Activated T-cell treated with anti-CD3 and anti-CD28 coated beads, Interleukin-2, amount 50 U/mL, for 4 hours (primary cell): ENCODE data around the gene EEF1G. TPM values are rescaled to one million over a fixed set of nuclear protein-coding genes. Genes with fewer than 3 reads are reported as not detected.
"Not testable (repeated sequence)": the region's sequence is repeated elsewhere in the genome, so short reads cannot be mapped to it uniquely, and the experiment has no call there.

ENCODE experiments used
- ATAC-seq, 2 donors: fragments of 200-7000 bp; cut with Tn5 transposase; one replicate each; pipeline ENCODE4 v1.10.0; 2021
- DNase-seq: peaks from one replicate; pipeline ENCODE4 v3.0.0-alpha.2; 2020
- H3K27me3 Mint-ChIP-seq: one replicate; pipeline ENCODE4 v1.8.0; 2021; ENCODE audit warnings: low read depth, mixed read lengths
- H3K36me3 Mint-ChIP-seq: one replicate; pipeline ENCODE4 v1.8.0; 2022; ENCODE audit warnings: mixed read lengths; ENCODE audit not compliant: insufficient read depth
- H3K4me1 Mint-ChIP-seq: one replicate; pipeline ENCODE4 v1.8.0; 2021; ENCODE audit warnings: low read depth, mixed read lengths
- H3K4me3 Mint-ChIP-seq: one replicate; pipeline ENCODE4 v1.8.0; 2021; ENCODE audit warnings: mild to moderate bottlenecking, moderate library complexity, mixed read lengths
- H3K9me3 Mint-ChIP-seq: one replicate; pipeline ENCODE4 v1.8.0; 2021; ENCODE audit warnings: mixed read lengths
- total RNA-seq, 3 donors: library from RNA; stranded (reverse); gene quantifications; one replicate each; pipeline ENCODE4 v1.2.1, GENCODE V29; 2021

EEF1G gene
- total RNA-seq, 3 donors from 2014 or later: 1,775 to 1,880 (median 1,879) TPM

- no peak for ATAC-seq
- peaks cover 42% of the 10 kb centered on the region for H3K36me3 Mint-ChIP-seq
- peak overlapping the region; percentile 98 for H3K4me3 Mint-ChIP-seq
Observed at GRCh38 chr11:62575156-62575555, 1.5 kb upstream of the EEF1G start.

GRCh38 chr11:62574363-62575071 lies 826 bp upstream of the EEF1G start:
- peaks cover 45% of the 10 kb centered on the region for H3K36me3 Mint-ChIP-seq
- ATAC-seq (peak; percentile 9 to 11), DNase-seq (no peak)
- no peaks in the 10 kb centered on the region for H3K9me3 Mint-ChIP-seq
- H3K27me3 Mint-ChIP-seq: no peaks in the 10 kb centered on the region
- H3K4me1 Mint-ChIP-seq: peaks cover 50% of the 10 kb centered on the region
- peak overlapping the region; percentile 98 for H3K4me3 Mint-ChIP-seq

More at GRCh38 chr11:62575156-62575555, 1.5 kb upstream of the EEF1G start:
- H3K4me1 Mint-ChIP-seq: peaks cover 44% of the 10 kb centered on the region
- H3K9me3 Mint-ChIP-seq: no peaks in the 10 kb centered on the region
- no peak for DNase-seq
- H3K27me3 Mint-ChIP-seq: no peaks in the 10 kb centered on the region

GRCh38 chr11:62573006-62573591 lies 592 bp downstream of the EEF1G start:
- Mint-ChIP-seq H3K4me1 (peaks cover 54% of the 10 kb centered on the region), H3K27me3 (no peaks in the 10 kb centered on the region), H3K36me3 (peaks cover 45% of the 10 kb centered on the region), H3K4me3 (peak overlapping the region; percentile 98), H3K9me3 (no peaks in the 10 kb centered on the region)
- ATAC-seq: peak in 1 of 2 donors; percentile 14
- DNase-seq: no peak

GRCh38 chr11:62572431-62572830 lies 1.3 kb downstream of the EEF1G start:
- Mint-ChIP-seq H3K36me3 (peaks cover 44% of the 10 kb centered on the region), H3K4me1 (peaks cover 55% of the 10 kb centered on the region), H3K4me3 (peak overlapping the region; percentile 98), H3K9me3 (no peaks in the 10 kb centered on the region), H3K27me3 (no peaks in the 10 kb centered on the region)
- DNase-seq (no peak), ATAC-seq (no peak)

- not testable (repeated sequence) for ATAC-seq, H3K27me3 Mint-ChIP-seq, H3K9me3 Mint-ChIP-seq, DNase-seq
- peaks cover 62% of the 10 kb centered on the region for H3K4me1 Mint-ChIP-seq
- peaks cover 53% of the 10 kb centered on the region for H3K36me3 Mint-ChIP-seq
- H3K4me3 Mint-ChIP-seq: peak overlapping the region; percentile 98
Observed at GRCh38 chr11:62571493-62571892, 2.2 kb downstream of the EEF1G start.

- not testable (repeated sequence) for H3K27me3 Mint-ChIP-seq, DNase-seq, ATAC-seq, H3K9me3 Mint-ChIP-seq
- peaks cover 68% of the 10 kb centered on the region for H3K4me1 Mint-ChIP-seq
- peak overlapping the region; percentile 98 for H3K4me3 Mint-ChIP-seq
- peaks cover 55% of the 10 kb centered on the region for H3K36me3 Mint-ChIP-seq
Observed at GRCh38 chr11:62570903-62571302, 2.8 kb downstream of the EEF1G start.

- DNase-seq (no peak), ATAC-seq (no peak)
- Mint-ChIP-seq H3K9me3 (no peaks in the 10 kb centered on the region), H3K27me3 (no peaks in the 10 kb centered on the region), H3K4me1 (peaks cover 66% of the 10 kb centered on the region), H3K4me3 (peak overlapping the region; percentile 1), H3K36me3 (peaks cover 59% of the 10 kb centered on the region)
Observed at GRCh38 chr11:62569611-62570010, 4.1 kb downstream of the EEF1G start.

GRCh38 chr11:62567018-62567633 lies 6.6 kb downstream of the EEF1G start:
- Mint-ChIP-seq H3K9me3 (no peaks in the 10 kb centered on the region), H3K4me1 (peaks cover 50% of the 10 kb centered on the region), H3K27me3 (no peaks in the 10 kb centered on the region), H3K4me3 (peak overlapping the region; percentile 42), H3K36me3 (peaks cover 49% of the 10 kb centered on the region)
- ATAC-seq (peak in 1 of 2 donors; percentile 16), DNase-seq (no peak)

GRCh38 chr11:62566247-62566646 lies 7.4 kb downstream of the EEF1G start:
- H3K4me1 Mint-ChIP-seq: peaks cover 45% of the 10 kb centered on the region
- H3K4me3 Mint-ChIP-seq: peak overlapping the region; percentile 3
- no peaks in the 10 kb centered on the region for H3K9me3 Mint-ChIP-seq
- H3K27me3 Mint-ChIP-seq: no peaks in the 10 kb centered on the region
- no peak for ATAC-seq
- H3K36me3 Mint-ChIP-seq: peaks cover 45% of the 10 kb centered on the region
- DNase-seq: no peak

GRCh38 chr11:62565100-62565802 lies 8.4 kb downstream of the EEF1G start:
- H3K9me3 Mint-ChIP-seq: no peaks in the 10 kb centered on the region
- DNase-seq (no peak), ATAC-seq (no peak)
- H3K27me3 Mint-ChIP-seq: no peaks in the 10 kb centered on the region
- H3K36me3 Mint-ChIP-seq: peaks cover 41% of the 10 kb centered on the region
- H3K4me1 Mint-ChIP-seq: peaks cover 47% of the 10 kb centered on the region
- no peak overlapping the region for H3K4me3 Mint-ChIP-seq

GRCh38 chr11:62561677-62562230 lies 11.9 kb downstream of the EEF1G start:
- Mint-ChIP-seq H3K4me1 (peaks cover 60% of the 10 kb centered on the region), H3K36me3 (peaks cover 50% of the 10 kb centered on the region)
- H3K9me3 Mint-ChIP-seq, ATAC-seq, DNase-seq, H3K4me3 Mint-ChIP-seq, H3K27me3 Mint-ChIP-seq: not testable (repeated sequence)

- H3K27me3 Mint-ChIP-seq: no peaks in the 10 kb centered on the region
- H3K4me3 Mint-ChIP-seq: no peak overlapping the region
- H3K9me3 Mint-ChIP-seq: no peaks in the 10 kb centered on the region
- H3K36me3 Mint-ChIP-seq: peaks cover 41% of the 10 kb centered on the region
- peaks cover 62% of the 10 kb centered on the region for H3K4me1 Mint-ChIP-seq
- ATAC-seq (peak; percentile 37 to 46), DNase-seq (peak; percentile 81)
Observed at GRCh38 chr11:62560566-62561103, 13.1 kb downstream of the EEF1G start.

- Mint-ChIP-seq H3K4me1 (peaks cover 69% of the 10 kb centered on the region), H3K36me3 (peaks cover 38% of the 10 kb centered on the region)
- ATAC-seq, H3K27me3 Mint-ChIP-seq, DNase-seq, H3K9me3 Mint-ChIP-seq, H3K4me3 Mint-ChIP-seq: not testable (repeated sequence)
Observed at GRCh38 chr11:62559626-62560025, 14.1 kb downstream of the EEF1G start.

GRCh38 chr11:62559204-62559603 lies 14.5 kb downstream of the EEF1G start:
- no peak for ATAC-seq
- H3K9me3 Mint-ChIP-seq: no peaks in the 10 kb centered on the region
- no peak overlapping the region for H3K4me3 Mint-ChIP-seq
- H3K27me3 Mint-ChIP-seq: no peaks in the 10 kb centered on the region
- H3K4me1 Mint-ChIP-seq: peaks cover 74% of the 10 kb centered on the region
- H3K36me3 Mint-ChIP-seq: peaks cover 38% of the 10 kb centered on the region
- DNase-seq: no peak
